Activated CD4-positive, alpha-beta T cell treated with anti-CD3 and anti-CD28 coated beads, Interleukin-2, Interleukin-4, amounts not matched to agents 100 ng/mL and 50 ng/mL, durations not matched to agents 16 hours and 8 hours (primary cell): ENCODE measurements around the gene PTGIS.
"Not testable (repeated sequence)": the region's sequence is repeated elsewhere in the genome, so short reads cannot be mapped to it uniquely, and the experiment has no call there.

ENCODE experiments used
- DNase-seq: peaks from one replicate; pipeline ENCODE4 v3.0.0-alpha.2; 2020; ENCODE audit warnings: low spot score

Gene PTGIS

GRCh38 chr20:49579874-49580812 is 12.2 kb upstream of the PTGIS start:
- no peak for DNase-seq

- no peak for DNase-seq
These were observed 11.3 kb upstream of the PTGIS start for GRCh38 chr20:49579195-49579594.

GRCh38 chr20:49578436-49578835 is 10.5 kb upstream of the PTGIS start:
- no peak for DNase-seq

DNA sequence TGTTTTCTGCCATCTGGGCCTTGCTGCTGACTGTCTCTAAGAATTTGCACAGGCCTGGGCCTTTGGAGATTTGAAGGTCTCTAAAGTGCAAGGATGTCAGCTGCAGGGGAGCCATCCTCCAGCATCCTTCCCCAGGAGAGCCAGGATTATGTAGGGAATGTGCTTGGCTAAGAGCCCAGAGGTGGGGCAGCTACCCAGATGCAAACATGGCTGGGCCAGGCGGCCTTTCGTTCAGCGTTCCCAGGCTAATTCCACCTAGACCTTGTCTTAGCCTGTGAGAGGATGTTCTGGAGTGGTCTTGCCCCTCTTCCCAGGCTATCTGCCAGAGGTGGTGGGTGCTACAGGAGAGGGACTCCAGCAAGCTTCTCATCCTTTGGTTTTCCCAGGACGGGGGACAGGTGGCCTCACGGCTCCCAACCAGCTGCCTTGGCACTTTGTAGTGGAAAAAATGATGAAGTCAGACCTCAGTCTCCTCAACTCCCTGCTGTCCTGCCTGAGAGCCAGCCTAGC is 7.7 kb upstream of the PTGIS start:
- no peak for DNase-seq

GRCh38 chr20:49573900-49574416 is 6.0 kb upstream of the PTGIS start:
- DNase-seq = no peak

DNA sequence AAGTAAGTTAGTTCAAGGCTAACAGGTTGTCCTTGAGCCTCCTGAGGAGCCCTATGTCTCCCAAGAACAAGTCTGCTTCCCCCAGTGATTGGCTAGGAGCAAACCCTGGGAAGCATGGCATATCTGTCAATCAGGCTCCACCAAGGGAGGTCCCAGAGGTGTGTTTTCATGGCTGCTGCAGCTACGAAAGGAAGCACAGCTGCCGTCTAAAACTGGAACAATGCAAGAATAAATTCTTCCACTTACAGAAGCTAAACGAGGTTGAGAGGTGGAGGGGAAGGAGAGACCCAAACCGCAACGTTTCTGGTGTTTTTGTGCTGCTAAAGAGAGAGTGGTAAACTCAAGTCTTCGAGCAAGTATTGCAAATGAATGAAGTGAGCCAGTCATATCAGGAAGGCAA is 4.9 kb upstream of the PTGIS start:
- no peak for DNase-seq

DNA sequence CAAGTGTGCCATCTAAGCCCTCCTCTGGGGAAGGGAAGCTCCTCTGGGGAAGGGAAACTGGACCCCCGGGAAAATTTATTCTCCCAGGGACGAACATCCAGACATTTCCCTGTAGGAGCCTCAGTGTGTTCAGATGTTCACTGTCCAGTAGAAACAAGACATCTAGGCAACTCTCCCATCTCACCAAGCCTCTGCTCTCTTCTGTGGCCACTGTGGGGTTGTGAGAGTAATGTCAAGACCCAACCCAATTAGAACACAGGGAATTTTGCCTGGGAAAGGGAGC is 3.6 kb upstream of the PTGIS start:
- no peak for DNase-seq

- no peak for DNase-seq
These were observed 3.1 kb upstream of the PTGIS start for GRCh38 chr20:49570828-49571552.

DNA sequence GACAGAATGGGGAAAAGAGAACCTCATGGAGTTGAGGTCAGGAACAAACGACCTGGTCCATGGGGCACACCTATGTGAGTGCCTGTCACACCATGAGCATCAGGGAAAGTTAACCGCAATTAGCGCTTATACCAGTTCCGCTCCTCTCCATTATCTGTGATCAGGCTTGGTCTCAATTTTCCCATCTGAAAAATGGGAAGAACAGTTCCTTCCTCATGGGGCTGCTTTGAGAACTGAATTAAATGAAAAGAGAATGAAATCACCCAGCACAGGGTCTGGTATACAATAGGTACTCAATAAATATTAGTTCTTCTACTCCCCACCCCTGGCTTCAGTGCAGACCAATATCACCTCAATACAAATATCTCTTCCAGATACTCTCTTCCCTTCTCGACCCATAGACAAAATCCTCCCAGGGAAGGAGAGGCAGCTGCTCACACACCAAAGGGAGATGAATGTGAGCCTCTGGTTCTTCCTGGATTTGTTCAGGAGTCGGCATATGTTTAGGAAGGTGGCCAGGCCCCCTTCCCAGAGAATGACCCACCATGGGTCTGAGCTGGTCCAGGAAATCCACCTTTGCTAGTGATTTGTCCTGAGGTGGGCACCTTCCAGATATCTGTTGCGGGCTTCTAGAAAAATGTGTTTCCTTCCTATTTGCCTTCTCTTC is 2.4 kb upstream of the PTGIS start:
- DNase-seq = no peak

- no peak for DNase-seq
These were observed 1.6 kb upstream of the PTGIS start for GRCh38 chr20:49569411-49570115.

- no peak for DNase-seq
These were observed 578 bp upstream of the PTGIS start for GRCh38 chr20:49568278-49569151.

DNA sequence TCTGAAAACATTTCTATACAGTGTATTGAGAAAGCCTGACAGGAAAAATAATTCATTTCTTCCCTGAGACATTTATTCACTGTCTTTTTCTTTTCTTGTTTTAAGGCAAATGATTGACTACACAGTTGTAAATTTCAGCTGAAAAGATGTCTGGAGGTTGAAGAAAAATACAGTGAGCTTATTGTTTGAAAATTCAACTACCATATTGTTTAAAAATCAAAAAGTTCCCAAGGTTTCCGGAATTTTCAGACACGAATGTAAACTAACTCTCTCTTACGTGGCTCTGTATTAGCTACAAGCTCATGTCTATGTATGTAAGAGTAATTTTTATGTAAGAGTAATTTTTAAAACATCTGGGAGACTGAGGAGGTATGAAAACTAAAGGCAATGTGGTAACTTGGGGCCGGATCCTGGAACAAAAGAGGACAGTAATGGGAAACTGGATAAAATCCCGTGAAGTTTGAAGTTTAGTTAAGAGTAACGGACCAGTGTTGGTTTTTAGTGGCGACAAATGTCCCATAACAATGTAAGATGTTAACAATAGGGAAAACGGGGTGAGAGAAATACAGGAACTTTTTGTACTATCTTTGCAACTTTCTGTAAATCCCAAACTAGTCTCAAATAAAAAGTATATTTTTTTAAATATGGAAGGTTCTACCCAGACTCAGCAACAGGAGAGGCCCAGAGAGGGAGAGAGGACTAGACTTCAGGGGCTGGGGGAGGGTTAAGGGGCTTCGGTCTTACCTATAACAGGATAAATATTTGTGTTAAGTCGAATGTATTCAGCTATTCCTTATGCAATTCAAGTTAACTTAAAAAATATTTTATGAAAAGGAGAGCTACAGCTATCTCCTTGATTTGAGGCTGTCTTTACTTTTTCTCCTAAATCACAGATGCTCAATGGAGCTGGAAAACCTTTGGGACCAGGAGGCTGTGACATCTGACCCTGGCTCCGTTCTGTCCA is 1.3 kb downstream of the PTGIS start:
- no peak for DNase-seq

- DNase-seq = not testable (repeated sequence)
These were observed 2.9 kb downstream of the PTGIS start for GRCh38 chr20:49564991-49565390.

DNA sequence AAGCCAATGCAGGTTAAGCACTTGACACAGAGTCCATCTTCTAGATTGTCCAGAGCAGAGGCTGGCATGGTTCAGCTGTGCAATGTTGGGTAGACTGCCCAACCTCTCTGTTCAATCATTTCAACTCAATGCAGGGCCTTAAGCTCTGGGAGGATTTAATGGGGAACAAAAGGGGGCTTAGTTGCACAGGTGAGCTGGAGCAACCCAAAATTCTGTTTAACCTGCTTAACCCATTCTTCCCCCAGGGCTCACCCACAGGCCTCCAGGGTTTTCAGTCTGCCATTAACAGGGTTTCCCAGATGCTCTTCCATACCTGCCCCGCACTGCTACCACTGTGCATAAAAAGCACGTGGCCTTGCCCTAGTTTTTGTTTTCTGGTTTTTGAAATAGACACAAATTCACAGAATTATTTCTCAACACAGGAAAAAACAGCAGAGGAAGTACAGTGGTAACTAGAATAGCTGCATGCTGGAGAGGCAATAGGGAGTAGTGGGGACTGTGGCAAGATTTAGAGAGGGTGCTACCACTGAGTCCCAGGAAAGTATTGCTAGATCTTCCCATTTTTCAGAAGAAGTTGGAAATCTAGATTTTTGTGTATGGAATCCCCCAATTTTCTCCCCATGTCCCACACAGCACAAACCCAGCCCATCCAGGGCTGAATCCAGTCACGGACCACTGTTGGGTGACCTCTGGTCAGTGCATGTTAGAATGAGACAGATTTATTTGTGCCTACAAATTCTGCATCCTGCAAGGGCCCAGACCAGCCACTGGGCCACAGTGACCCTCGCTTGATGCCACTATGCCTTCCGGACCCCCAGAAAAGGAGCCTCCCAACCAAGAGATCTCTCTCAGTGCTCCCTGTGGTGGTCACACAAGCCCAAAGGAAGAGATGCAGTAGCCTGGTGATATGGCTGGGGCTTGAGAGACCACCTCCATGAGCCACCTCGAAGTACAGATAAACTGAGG is 4.6 kb downstream of the PTGIS start:
- DNase-seq = no peak

DNA sequence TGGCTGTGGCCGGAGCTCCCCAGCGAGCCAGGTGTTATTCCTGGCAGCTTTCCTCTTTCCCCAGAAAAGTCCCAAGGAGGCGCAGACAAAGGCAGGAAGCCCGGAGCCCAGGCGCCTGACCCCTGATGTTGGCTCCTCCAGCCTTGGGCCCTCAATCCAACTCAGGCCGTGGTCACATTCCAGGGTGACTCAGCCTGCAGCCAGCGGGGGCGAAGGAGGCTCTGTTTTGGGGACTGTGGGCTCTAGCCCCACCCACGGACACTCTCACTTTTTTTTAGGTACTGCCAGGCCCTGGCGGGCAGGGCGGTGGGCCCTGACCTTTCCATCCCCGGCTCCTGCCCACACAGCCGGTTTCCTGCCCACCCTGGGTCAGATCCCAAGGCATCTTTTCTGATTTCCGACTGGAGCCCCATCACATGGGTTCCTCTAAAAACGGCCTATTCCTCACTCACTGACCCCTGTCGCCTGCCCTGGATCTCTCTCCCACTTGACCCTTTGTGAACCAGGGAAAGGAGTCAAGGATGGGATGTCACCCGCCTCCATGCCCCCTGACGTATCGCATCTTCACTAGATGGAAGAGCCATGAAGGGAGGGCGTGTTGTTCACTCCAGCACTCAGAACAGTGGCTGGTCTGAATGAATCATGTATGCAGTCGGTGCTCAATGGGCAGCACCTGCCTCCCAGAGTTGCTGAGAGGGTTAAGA is 5.5 kb downstream of the PTGIS start:
- no peak for DNase-seq

DNA sequence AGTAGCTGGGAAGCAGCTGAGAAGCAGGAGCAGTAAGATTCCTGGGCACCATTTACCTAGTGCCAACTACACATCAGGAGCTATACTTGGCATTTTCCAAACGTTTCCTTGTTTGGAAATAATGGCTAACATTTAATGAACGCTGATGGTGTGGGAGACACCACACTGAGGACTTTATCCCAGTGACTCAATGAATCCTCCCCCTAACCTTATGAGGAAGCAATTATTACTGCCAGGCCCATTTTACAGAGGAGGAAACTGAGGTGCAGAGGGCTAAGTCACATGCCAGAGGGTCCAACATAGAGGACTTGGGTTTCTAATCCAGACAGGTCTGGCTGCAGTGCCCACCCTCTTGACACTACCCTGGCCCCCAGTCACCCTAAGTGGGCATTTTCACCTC is 6.1 kb downstream of the PTGIS start:
- DNase-seq = no peak

DNA sequence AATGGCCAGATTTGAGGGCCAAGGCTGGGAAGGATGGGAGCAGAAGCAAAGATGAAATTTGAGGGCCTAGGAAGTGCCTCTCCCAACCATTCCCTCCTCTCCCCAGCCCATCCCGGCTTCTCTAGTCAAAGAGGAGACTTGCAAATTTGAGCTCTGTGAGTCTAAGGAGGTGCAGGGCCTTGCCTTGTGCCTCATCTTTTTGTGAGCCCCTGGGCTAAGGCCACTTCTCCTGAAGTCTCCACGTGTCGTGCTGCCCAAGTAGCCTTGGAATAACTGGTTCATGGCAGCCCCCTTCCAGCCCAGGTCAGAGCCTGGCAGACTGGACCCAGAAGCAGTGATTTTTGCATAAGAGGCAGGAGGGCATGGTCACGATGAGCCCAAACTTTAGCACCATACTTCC is 6.7 kb downstream of the PTGIS start:
- no peak for DNase-seq

- DNase-seq = no peak
These were observed 7.3 kb downstream of the PTGIS start for GRCh38 chr20:49560646-49561045.
